Stimulated activated CD4-positive, alpha-beta T cell treated with anti-CD3 and anti-CD28 coated beads, Interleukin-4, amount 100 ng/mL, for 24 hours (primary cell): ENCODE measurements around the gene GDF2.

Experiments
- DNase-seq: peaks from one replicate; pipeline ENCODE4 v3.0.0-alpha.2; 2020

The GDF2 gene

GRCh38 chr10:47371629-47372485, 49.6 kb downstream of the GDF2 start:
- no peak for DNase-seq

DNA sequence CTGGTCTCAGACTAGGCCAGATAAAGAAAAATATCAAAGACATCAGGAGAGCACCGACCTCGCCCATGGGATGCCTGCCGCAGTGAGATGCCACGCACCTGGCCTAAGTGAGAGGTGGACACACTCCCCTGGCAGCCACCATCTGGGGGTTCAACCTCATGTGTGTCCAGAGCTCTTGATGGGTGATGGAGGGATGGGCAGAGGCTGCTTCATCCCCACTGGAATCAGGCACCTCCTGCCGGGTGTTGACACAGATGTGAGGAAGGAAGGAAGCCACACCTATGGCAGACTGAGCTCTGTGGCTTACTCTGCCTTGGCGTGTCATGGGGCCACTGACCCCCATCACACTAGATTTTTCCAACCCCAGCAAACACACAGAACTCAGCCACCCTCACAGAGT, 50.5 kb downstream of the GDF2 start:
- no peak for DNase-seq

DNA sequence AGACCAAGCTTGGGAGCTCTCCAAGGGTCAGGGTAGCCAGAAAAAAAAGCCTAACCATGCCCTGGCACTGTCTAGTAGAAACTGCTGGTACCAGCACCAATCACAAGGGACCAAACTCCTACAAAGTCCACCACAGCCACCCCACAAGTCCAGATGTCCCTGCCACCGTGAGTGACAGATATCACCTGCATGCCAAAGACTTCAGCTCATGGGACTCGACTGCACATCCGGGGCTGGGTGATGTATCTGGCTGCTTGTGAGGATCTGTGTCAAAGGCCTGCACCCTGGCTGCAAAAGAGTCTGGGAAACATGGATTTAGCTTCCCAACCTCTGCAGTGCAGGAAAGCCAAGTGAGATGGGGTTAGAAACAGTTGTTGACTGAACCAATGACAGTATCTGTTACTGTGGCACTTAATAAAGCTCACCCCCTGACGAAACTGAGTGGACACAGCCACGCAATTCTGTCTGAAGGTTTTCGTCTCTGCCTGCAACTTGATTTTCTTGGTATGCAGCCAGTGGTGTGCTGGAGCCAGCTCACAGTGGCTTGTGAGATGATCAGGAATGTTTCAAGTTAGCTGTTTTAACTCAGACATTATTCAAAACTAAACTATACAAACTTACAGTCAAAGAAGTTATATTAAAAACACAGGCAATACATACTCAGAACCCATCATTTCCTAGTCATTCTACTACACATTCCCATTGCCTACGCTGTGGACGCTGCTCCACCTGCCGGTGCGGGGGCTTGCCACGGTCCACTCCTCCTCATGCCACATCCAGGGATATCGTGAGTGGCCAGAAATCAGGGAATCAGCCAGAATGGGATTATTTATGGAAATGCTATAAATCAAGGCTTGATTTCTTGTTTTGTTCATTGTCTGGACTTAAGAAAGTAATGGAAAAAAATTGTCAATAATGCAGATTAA, 52.6 kb downstream of the GDF2 start:
- no peak for DNase-seq

DNA sequence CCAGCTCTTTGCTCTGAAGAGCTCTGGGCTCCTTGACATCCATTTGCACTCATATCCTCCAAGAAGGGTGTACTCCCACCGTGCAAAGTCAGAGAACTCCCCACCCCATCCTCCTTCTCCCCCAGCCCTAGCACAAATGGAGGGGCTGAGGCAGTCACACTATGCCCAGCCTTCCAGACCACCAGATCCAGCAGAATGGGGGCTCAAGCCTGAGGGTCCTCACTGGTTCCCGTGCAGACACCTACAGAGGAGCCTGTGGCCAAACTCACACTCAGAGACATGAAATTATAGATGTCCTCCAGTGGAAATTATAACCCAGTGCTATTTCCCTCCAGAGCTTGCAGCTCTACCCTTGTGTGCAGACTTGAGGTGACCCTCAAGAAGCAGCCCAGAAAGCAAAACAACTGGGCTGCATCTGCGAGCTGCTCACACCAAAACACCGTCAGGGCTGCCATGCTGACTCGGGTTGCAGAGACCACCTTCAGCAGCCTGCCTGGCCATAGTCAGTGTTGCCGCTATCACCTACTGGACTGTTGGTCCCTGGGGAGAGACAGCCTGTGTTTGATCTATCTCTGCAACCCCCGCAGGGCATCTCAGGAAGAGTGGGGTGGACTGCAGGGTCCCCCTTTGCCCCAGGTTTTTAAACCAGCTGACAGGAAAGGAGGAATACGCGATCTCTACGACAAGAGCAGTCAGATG, 54.4 kb downstream of the GDF2 start:
- DNase-seq: no peak
